Calu3 (cell line): Measurements from ENCODE around the gene OSBPL5. TPM values are rescaled to one million over a fixed set of nuclear protein-coding genes. Genes with fewer than 3 reads are reported as not detected.
A peak's percentile ranks its signal among the peaks of the same experiment; 100 is the strongest.

Experiments
- BruUV-seq: library from RNA; stranded (reverse); fragments of 400-500 nt; replicated peaks from 2 replicates; lab custom pipeline; 2021; lab: Mats Ljungman, UMichigan
- CTCF ChIA-PET: fragments of 300-600 bp; sonication (Branson Sonifier 250); formaldehyde crosslinking; loops from one replicate; lab custom pipeline; 2022; ENCODE audit warnings: antibody characterized with exemption; lab: Charles Lee
- DNase-seq: peaks from one replicate; pipeline ENCODE4 v3.0.0; 2022
- H3K27ac Mint-ChIP-seq: one replicate; pipeline ENCODE4 v1.8.0; 2022; ENCODE audit warnings: mixed read lengths; ENCODE audit not compliant: unreplicated experiment
- H3K27me3 Mint-ChIP-seq: one replicate; pipeline ENCODE4 v1.8.0; 2022; ENCODE audit warnings: mixed read lengths; ENCODE audit not compliant: unreplicated experiment
- H3K36me3 Mint-ChIP-seq: one replicate; pipeline ENCODE4 v1.8.0; 2022; ENCODE audit warnings: mild to moderate bottlenecking, moderate library complexity, mixed read lengths; ENCODE audit not compliant: insufficient read depth, unreplicated experiment
- H3K4me1 Mint-ChIP-seq: one replicate; pipeline ENCODE4 v1.8.0; 2022; ENCODE audit warnings: mild to moderate bottlenecking, low read depth, mixed read lengths; ENCODE audit not compliant: unreplicated experiment
- H3K4me3 Mint-ChIP-seq: one replicate; pipeline ENCODE4 v1.8.0; 2022; ENCODE audit warnings: mild to moderate bottlenecking, low read depth, moderate library complexity, mixed read lengths; ENCODE audit not compliant: unreplicated experiment
- H3K9me3 Mint-ChIP-seq: one replicate; pipeline ENCODE4 v1.8.0; 2022; ENCODE audit warnings: low read depth, mixed read lengths; ENCODE audit not compliant: unreplicated experiment
- CTCF ChIP-seq: fragments of 200-600 bp; IDR thresholded peaks from one replicate; pipeline ENCODE4 v1.8.0; 2022; ENCODE audit warnings: antibody characterized with exemption; ENCODE audit not compliant: unreplicated experiment
- intact Hi-C: fragments of 100-400 bp; cut with micrococcal nuclease; formaldehyde crosslinking; loops from one replicate; pipeline ENCODE4 v1.10.0; 2022; ENCODE audit not compliant: unreplicated experiment
- total RNA-seq: library from RNA; stranded (reverse); gene quantifications from 2 replicates; pipeline ENCODE4 v1.2.3, GENCODE V29; 2022

OSBPL5 gene
- total RNA-seq, 1 experiment from 2014 or later, result 7.1 TPM

DNA sequence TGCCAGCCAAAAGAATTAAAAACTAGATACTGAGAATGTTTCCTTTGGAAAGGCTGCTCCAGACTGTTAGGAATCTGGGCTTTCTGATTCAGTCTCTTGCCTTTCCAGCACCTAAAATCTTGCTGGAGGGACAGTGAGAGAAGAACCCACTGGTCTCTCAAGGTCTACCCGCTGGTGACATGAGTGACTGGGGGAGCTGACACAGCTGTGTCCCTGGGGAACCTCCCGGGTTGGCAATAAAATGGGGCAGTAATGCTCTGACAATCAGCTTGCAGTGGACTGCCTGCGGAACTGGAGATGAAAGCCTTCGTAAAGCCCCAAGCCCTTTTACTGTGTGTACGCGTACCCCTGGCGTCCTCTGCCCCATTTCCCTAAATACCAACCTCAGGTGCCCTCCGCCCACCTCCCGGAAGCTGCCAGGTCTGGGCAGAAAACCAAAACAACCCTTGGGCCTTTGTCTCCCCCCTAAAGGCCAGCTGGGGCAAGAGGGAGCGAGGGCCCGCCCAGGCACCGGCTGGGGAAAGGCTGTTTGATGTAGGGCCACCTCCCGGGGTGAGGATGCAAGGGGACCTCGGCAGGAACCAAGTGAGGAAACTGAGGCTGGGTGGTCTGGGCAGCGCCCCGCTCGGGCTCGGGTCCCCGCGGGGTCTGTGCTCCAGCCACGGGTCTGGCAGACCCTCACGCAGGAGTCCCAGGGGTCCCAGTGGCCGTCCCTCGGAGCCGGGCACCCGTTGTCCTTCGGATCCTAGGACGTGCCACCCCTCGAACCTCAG lies 108.6 kb downstream of the OSBPL5 start:
- Mint-ChIP-seq H3K9me3 (no peaks in the 10 kb centered on the region), H3K27ac (peak overlapping the region; percentile 81), H3K4me3 (peak overlapping the region; percentile 96), H3K36me3 (peaks cover 37% of the 10 kb centered on the region), H3K27me3 (no peaks in the 10 kb centered on the region), H3K4me1 (peaks cover 7% of the 10 kb centered on the region)
- peak; percentile 17 for DNase-seq
- no TSS peak for BruUV-seq
- TF ChIP-seq CTCF, result no peak
- intact Hi-C loops, result no loop called here
- CTCF ChIA-PET, result interaction anchor here (0.7 to 2.0 kb wide), 2 partner anchors 35 to 64 kb away, joined by 3 to 5 read pairs; partner anchors contain the start of gene NAP1L4

GRCh38 chr11:3055891-3056290 lies 109.2 kb downstream of the OSBPL5 start:
- TSS peak; percentile 46 for BruUV-seq
- no peak for DNase-seq
- Mint-ChIP-seq H3K4me3 (peak overlapping the region; percentile 96), H3K36me3 (peaks cover 41% of the 10 kb centered on the region), H3K27me3 (no peaks in the 10 kb centered on the region), H3K27ac (peak overlapping the region; percentile 81), H3K4me1 (peaks cover 13% of the 10 kb centered on the region), H3K9me3 (no peaks in the 10 kb centered on the region)
- intact Hi-C loops, result no loop called here
- CTCF ChIA-PET, result interaction anchor here (2.0 kb wide), 1 partner anchor 35 kb away, joined by 5 read pairs; no protein-coding TSS in a partner anchor
- no peak for TF ChIP-seq CTCF

- Mint-ChIP-seq H3K4me1 (peaks cover 23% of the 10 kb centered on the region), H3K27ac (no peak overlapping the region), H3K36me3 (peaks cover 43% of the 10 kb centered on the region), H3K4me3 (no peak overlapping the region), H3K27me3 (no peaks in the 10 kb centered on the region), H3K9me3 (no peaks in the 10 kb centered on the region)
- DNase-seq, result no peak
- no peak for TF ChIP-seq CTCF
- no TSS peak for BruUV-seq
- intact Hi-C loops, result no loop called here
- CTCF ChIA-PET, result no interaction called here
Observed at GRCh38 chr11:3052567-3052966, 112.5 kb downstream of the OSBPL5 start.

DNA sequence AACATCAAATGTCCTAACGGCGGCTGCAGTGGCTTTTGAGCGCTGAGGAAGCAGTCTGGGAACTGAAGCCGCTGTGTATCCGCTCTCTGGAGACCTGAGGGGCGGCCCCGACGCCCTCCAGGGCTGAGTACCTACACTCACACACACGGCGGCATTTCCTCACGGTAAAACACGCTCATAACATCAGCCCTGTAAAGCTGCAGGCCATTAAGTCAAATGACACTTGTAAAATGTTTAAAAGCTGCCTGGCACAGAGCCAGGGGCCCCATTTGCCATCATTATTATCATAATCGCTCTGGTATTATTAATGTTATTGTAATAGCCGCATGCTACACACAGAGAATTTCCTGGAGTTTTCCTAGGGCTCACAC lies 113.0 kb downstream of the OSBPL5 start:
- no peak overlapping the region for H3K27ac Mint-ChIP-seq
- DNase-seq, result no peak
- BruUV-seq, result no TSS peak
- H3K9me3 Mint-ChIP-seq, result no peaks in the 10 kb centered on the region
- TF ChIP-seq CTCF, result no peak
- peaks cover 23% of the 10 kb centered on the region for H3K4me1 Mint-ChIP-seq
- peaks cover 42% of the 10 kb centered on the region for H3K36me3 Mint-ChIP-seq
- intact Hi-C loops, result no loop called here
- CTCF ChIA-PET, result no interaction called here
- H3K27me3 Mint-ChIP-seq, result no peaks in the 10 kb centered on the region
- H3K4me3 Mint-ChIP-seq, result no peak overlapping the region
